SU-DHL-6 (cell line): Measurements from ENCODE around the gene ATE1.

Experiments used
- EZH2phosphoT487 ChIP-seq: fragments of 200-600 bp; sonication (generic), shearing (Covaris generic); conservative IDR thresholded peaks from 2 replicates; pipeline ENCODE4 v1.6.1; 2018; ENCODE audit warnings: mild to moderate bottlenecking, antibody characterized with exemption, low read length, moderate library complexity, mixed read lengths
- TF ChIP-seq, protein P1 (sequence below): fragments of 200-600 bp; sonication (generic); IDR thresholded peaks from one replicate; pipeline ENCODE4 v1.5.1; 2017; ENCODE audit warnings: antibody characterized with exemption, mild to moderate bottlenecking, low read length, moderate library complexity; ENCODE audit not compliant: insufficient read depth, poor library complexity, severe bottlenecking

DNA sequence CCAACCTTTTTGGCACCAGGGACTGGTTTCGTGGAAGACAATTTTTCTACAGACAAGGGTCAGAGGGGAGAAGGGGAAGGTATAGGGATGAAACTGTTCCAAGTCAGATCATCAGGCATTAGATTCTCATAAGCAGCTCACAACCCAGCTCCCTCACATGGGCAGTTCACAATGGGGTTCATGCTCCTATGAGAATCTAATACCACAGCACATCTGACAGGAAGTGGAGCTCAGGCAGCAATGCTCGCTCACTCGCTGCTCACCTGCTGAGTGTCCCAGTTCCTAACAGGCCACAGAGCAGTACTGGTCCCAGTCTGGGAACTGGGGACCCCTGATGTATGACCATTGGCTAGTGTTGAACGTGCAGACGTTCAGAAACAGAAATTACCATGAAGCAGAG lies 63.7 kb downstream of the ATE1 start:
- TF ChIP-seq, protein P1, sequence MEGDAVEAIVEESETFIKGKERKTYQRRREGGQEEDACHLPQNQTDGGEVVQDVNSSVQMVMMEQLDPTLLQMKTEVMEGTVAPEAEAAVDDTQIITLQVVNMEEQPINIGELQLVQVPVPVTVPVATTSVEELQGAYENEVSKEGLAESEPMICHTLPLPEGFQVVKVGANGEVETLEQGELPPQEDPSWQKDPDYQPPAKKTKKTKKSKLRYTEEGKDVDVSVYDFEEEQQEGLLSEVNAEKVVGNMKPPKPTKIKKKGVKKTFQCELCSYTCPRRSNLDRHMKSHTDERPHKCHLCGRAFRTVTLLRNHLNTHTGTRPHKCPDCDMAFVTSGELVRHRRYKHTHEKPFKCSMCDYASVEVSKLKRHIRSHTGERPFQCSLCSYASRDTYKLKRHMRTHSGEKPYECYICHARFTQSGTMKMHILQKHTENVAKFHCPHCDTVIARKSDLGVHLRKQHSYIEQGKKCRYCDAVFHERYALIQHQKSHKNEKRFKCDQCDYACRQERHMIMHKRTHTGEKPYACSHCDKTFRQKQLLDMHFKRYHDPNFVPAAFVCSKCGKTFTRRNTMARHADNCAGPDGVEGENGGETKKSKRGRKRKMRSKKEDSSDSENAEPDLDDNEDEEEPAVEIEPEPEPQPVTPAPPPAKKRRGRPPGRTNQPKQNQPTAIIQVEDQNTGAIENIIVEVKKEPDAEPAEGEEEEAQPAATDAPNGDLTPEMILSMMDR = no peak
- TF ChIP-seq EZH2phosphoT487 = no peak
